GM12878 (cell line): ENCODE measurements around the gene HIVEP2. TPM values are rescaled to one million over a fixed set of nuclear protein-coding genes. Genes with fewer than 3 reads are reported as not detected.

Experiments used
- ATAC-seq: fragments of 200-7000 bp; cut with Tn5 transposase; 3 replicates; pipeline ENCODE4 v1.9.1; 2020; ENCODE audit warnings: mild to moderate bottlenecking, moderate library complexity
- BruUV-seq: library from RNA; stranded (reverse); fragments of 400-500 nt; replicated peaks from 2 replicates; lab custom pipeline; 2021; lab: Mats Ljungman, UMichigan
- CTCF ChIA-PET: fragments of 300-600 bp; sonication (Branson Sonifier 250); formaldehyde crosslinking; extraction: SDS; loops from one replicate; lab custom pipeline; 2021; ENCODE audit warnings: inconsistent platforms; lab: Yijun Ruan, JAX
- POLR2A ChIA-PET: fragments of 350-600 bp; formaldehyde crosslinking; extraction: SDS; loops from one replicate; lab custom pipeline; 2021; ENCODE audit warnings: inconsistent platforms; lab: Charles Lee
- RAD21 ChIA-PET: fragments of 300-600 bp; sonication (Branson Sonifier 250); formaldehyde crosslinking; loops from one replicate; lab custom pipeline; 2023; ENCODE audit warnings: antibody characterized with exemption; ENCODE audit not compliant: unreplicated experiment; lab: Charles Lee
- SMC1A ChIA-PET: fragments of 300-600 bp; sonication (Branson Sonifier 250); formaldehyde crosslinking; loops from one replicate; lab custom pipeline; 2023; ENCODE audit not compliant: unreplicated experiment, uncharacterized antibody; lab: Charles Lee
- DNase-seq: peaks from one replicate; pipeline ENCODE4 v3.0.0-alpha.2; 2011; ENCODE audit warnings: low read depth, low spot score
- FAIRE-seq: peaks from 3 replicates; lab custom pipeline; 2011; peaks lifted over from hg19 to GRCh38; lab: Jason Lieb, UNC
- H2AFZ ChIP-seq: 2 replicates; pipeline ENCODE4 v1.6.0; 2011; ENCODE audit warnings: low read depth, low read length, control low read depth; ENCODE audit not compliant: control insufficient read depth
- H3K27ac ChIP-seq: 2 replicates; pipeline ENCODE4 v1.5.1; 2011; ENCODE audit warnings: control low read depth; ENCODE audit not compliant: control insufficient read depth, insufficient read depth
- H3K27me3 ChIP-seq, 2 experiments: replicated peaks in 1 of 2; 2 replicates each; pipeline versions ENCODE4 v1.6.0 to v1.6.1; 2011; ENCODE audit warnings: low read length in 1 of 2; ENCODE audit not compliant: control insufficient read depth in 2 of 2, insufficient read depth in 2 of 2
- H3K36me3 ChIP-seq, 2 experiments: 2 replicates each; pipeline ENCODE4 v1.5.1; 2011; ENCODE audit warnings: low read length in 1 of 2; ENCODE audit not compliant: control insufficient read depth in 2 of 2, insufficient read depth in 2 of 2
- H3K4me1 ChIP-seq: 2 replicates; pipeline ENCODE4 v1.6.1; 2011; ENCODE audit warnings: mild to moderate bottlenecking, low read length, moderate library complexity, mixed read lengths; ENCODE audit not compliant: control insufficient read depth, insufficient read depth
- H3K4me2 ChIP-seq: 2 replicates; pipeline ENCODE4 v1.6.0; 2011; ENCODE audit warnings: control low read depth; ENCODE audit not compliant: control insufficient read depth, insufficient read depth
- H3K4me3 ChIP-seq: fragments of 200-600 bp; sonication (generic); 2 replicates; pipeline ENCODE4 v1.5.1; 2016
- H3K79me2 ChIP-seq: 2 replicates; pipeline ENCODE4 v1.6.0; 2011; ENCODE audit warnings: low read length; ENCODE audit not compliant: control insufficient read depth, insufficient read depth
- H3K9ac ChIP-seq: 2 replicates; pipeline ENCODE4 v1.8.0; 2011; ENCODE audit warnings: low read length, control low read depth, mixed read lengths; ENCODE audit not compliant: control insufficient read depth, insufficient read depth
- H3K9me3 ChIP-seq: replicated peaks from 3 replicates; pipeline ENCODE4 v1.5.1; 2011; ENCODE audit warnings: mild to moderate bottlenecking, low read length; ENCODE audit not compliant: control insufficient read depth, insufficient read depth
- H4K20me1 ChIP-seq: 2 replicates; pipeline ENCODE4 v1.6.0; 2011; ENCODE audit not compliant: control insufficient read depth, insufficient read depth
- POLR2AphosphoS2 ChIP-seq: IDR thresholded peaks from 2 replicates; pipeline ENCODE4 v1.6.1; 2011; ENCODE audit warnings: low read depth, mild to moderate bottlenecking, low read length, improper control_type of control experiment, moderate library complexity
- TBL1XR1 ChIP-seq: IDR thresholded peaks from 2 replicates; pipeline ENCODE4 v1.6.1; 2012; ENCODE audit warnings: low read depth, low read length, improper control_type of control experiment
- YBX1 ChIP-seq: fragments of 450-650 bp; IDR thresholded peaks from 2 replicates; pipeline ENCODE4 v1.6.1; 2016; ENCODE audit warnings: antibody characterized with exemption
- ZNF274 ChIP-seq: IDR thresholded peaks from one replicate; pipeline ENCODE4 v1.8.0; 2011; ENCODE audit not compliant: insufficient read length, insufficient read depth
- WGBS: methylation state at CpG from one replicate; pipeline ENCODE4 v1.1.6; 2016; ENCODE audit warnings: low lambda C conversion rate; ENCODE audit not compliant: insufficient replicate concordance, insufficient coverage; ENCODE audit errors: missing lambda C conversion rate; 5-methylcytosine and 5-hydroxymethylcytosine counted together
- in situ Hi-C: fragments of 300-500 bp; cut with MboI; formaldehyde crosslinking; loops from 9 replicates; pipeline ENCODE4 v1.14.3; 2018; ENCODE audit warnings: mixed read lengths
- intact Hi-C: fragments of 100-400 bp; cut with micrococcal nuclease; formaldehyde crosslinking; loops from one replicate; pipeline ENCODE4 v1.14.2; 2022; ENCODE audit not compliant: unreplicated experiment
- polyA plus RNA-seq, 11 experiments: library from polyadenylated mRNA; depleted of rRNA in 4 of 11; unstranded in 6 of 11; stranded (reverse) in 5 of 11; fragments of >200 nt; fragmentation: Nextera tagmentation in 4 of 11; fragmentation: Illumina TruSeq in 1 of 11; extraction: Ambion mirVana in 4 of 11; extraction: Trizol in 1 of 11; gene quantifications; 1 replicate in 1 of 11; 2 replicates in 10 of 11; pipeline versions ENCODE4 v1.2.1 to v1.2.3, GENCODE V29; 2011 to 2016; ENCODE audit warnings: inconsistent platforms in 2 of 11, missing spikeins in 2 of 11, low read depth in 1 of 11
- total RNA-seq, 4 experiments: library from RNA; depleted of rRNA in 3 of 4; stranded (reverse); fragments of >200 nt in 3 of 4; fragmentation: Illumina TruSeq in 1 of 4; extraction: Trizol in 1 of 4; gene quantifications; 2 replicates each; pipeline versions ENCODE4 v1.2.1 to v1.2.3, GENCODE V29; 2013 to 2021
- TF ChIP-seq, protein P1 (sequence below): fragments of 450-650 bp; IDR thresholded peaks from 2 replicates; pipeline ENCODE4 v1.6.1; 2016; ENCODE audit warnings: mild to moderate bottlenecking, moderate library complexity, borderline replicate concordance
- TF ChIP-seq, protein P2 (sequence below): fragments of 450-650 bp; conservative IDR thresholded peaks from 2 replicates; pipeline ENCODE4 v1.6.1; 2017; ENCODE audit warnings: mild to moderate bottlenecking, moderate library complexity

HIVEP2 gene
- total and polyA plus RNA-seq, 10 of the 15 experiments (the other 5 are each of a cell fraction or from before 2014, with no cell fraction given): 1.2 to 15.7 (median 10.2) TPM

DNA sequence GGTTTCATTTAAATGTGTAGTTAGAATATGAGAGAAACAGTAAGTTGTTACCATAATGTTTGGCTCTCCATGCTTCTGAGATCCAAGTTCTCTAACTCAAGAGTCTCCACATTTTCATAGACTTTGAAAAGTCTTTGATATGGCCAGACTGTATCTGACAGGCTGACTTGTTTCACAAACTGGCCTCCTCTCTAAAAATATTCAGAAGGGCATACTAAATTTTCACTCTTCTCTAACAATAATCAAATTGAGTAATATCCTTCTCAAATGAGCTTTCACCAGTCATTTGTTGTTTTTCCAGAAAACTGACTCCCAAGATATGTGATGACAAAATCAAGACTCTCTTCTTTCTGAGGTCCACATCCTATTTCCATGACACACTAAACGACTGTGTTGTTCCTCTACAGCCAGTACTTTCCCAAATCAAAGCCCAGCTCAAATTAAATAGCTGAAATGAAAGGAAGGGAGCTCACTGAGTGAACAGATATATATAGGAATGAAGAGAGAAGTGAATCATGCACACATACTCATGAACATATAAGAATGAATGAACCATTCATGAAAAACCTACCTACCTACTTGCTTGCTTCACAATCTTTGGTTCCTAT, 15.1 kb downstream of the HIVEP2 start:
- WGBS: 0% methylated on average over 1 of the region's 1 CpG
- intact Hi-C loops: loop anchor here (5.0 kb wide), 1 partner anchor 238 kb away; no protein-coding TSS in a partner anchor
- Histone ChIP-seq H3K27me3 (no peaks in the 10 kb centered on the region), H3K27ac (peak overlapping the region; percentile 9; the same call in 1 of the 2 replicates), H3K4me2 (peak overlapping the region; percentile 76), H2AFZ (no peak overlapping the region), H3K9ac (no peak overlapping the region), H3K4me1 (peaks cover 24% of the 10 kb centered on the region), H3K36me3 (no peaks in the 10 kb centered on the region; a peak in 1 of 4 replicates), H3K79me2 (peaks cover 92% of the 10 kb centered on the region), H3K4me3 (0 out of 2 replicates have a peak overlapping the region, but pooled peaks have one; percentile 8), H3K9me3 (no peaks in the 10 kb centered on the region), H4K20me1 (no peaks in the 10 kb centered on the region)
- SMC1A ChIA-PET: interaction anchor here (0.6 to 7.2 kb wide), 12 partner anchors 12 to 406 kb away, joined by 3 to 71 read pairs (median 5); no protein-coding TSS in a partner anchor
- FAIRE-seq: no peak
- POLR2A ChIA-PET: interaction anchor here (0.7 to 2.1 kb wide), 7 partner anchors 10 to 118 kb away, joined by 3 to 5 read pairs (median 3); no protein-coding TSS in a partner anchor
- no peak for DNase-seq
- CTCF ChIA-PET: interaction anchor here (0.6 to 2.4 kb wide), 4 partner anchors 9 to 27 kb away, joined by 3 to 21 read pairs (median 4); no protein-coding TSS in a partner anchor
- RAD21 ChIA-PET: interaction anchor here (1.0 to 6.3 kb wide), 10 partner anchors 12 to 102 kb away, joined by 3 to 46 read pairs (median 4); partner anchors contain the start of gene HIVEP2
- no peak; the same call in 2 of the 3 replicates for ATAC-seq
- BruUV-seq: no TSS peak
- TF ChIP-seq, protein P1, sequence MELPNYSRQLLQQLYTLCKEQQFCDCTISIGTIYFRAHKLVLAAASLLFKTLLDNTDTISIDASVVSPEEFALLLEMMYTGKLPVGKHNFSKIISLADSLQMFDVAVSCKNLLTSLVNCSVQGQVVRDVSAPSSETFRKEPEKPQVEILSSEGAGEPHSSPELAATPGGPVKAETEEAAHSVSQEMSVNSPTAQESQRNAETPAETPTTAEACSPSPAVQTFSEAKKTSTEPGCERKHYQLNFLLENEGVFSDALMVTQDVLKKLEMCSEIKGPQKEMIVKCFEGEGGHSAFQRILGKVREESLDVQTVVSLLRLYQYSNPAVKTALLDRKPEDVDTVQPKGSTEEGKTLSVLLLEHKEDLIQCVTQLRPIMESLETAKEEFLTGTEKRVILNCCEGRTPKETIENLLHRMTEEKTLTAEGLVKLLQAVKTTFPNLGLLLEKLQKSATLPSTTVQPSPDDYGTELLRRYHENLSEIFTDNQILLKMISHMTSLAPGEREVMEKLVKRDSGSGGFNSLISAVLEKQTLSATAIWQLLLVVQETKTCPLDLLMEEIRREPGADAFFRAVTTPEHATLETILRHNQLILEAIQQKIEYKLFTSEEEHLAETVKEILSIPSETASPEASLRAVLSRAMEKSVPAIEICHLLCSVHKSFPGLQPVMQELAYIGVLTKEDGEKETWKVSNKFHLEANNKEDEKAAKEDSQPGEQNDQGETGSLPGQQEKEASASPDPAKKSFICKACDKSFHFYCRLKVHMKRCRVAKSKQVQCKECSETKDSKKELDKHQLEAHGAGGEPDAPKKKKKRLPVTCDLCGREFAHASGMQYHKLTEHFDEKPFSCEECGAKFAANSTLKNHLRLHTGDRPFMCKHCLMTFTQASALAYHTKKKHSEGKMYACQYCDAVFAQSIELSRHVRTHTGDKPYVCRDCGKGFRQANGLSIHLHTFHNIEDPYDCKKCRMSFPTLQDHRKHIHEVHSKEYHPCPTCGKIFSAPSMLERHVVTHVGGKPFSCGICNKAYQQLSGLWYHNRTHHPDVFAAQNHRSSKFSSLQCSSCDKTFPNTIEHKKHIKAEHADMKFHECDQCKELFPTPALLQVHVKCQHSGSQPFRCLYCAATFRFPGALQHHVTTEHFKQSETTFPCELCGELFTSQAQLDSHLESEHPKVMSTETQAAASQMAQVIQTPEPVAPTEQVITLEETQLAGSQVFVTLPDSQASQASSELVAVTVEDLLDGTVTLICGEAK: no peak
- TF ChIP-seq, protein P2, sequence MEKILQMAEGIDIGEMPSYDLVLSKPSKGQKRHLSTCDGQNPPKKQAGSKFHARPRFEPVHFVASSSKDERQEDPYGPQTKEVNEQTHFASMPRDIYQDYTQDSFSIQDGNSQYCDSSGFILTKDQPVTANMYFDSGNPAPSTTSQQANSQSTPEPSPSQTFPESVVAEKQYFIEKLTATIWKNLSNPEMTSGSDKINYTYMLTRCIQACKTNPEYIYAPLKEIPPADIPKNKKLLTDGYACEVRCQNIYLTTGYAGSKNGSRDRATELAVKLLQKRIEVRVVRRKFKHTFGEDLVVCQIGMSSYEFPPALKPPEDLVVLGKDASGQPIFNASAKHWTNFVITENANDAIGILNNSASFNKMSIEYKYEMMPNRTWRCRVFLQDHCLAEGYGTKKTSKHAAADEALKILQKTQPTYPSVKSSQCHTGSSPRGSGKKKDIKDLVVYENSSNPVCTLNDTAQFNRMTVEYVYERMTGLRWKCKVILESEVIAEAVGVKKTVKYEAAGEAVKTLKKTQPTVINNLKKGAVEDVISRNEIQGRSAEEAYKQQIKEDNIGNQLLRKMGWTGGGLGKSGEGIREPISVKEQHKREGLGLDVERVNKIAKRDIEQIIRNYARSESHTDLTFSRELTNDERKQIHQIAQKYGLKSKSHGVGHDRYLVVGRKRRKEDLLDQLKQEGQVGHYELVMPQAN: no peak
- TF ChIP-seq TBL1XR1 (no peak), ZNF274 (no peak), YBX1 (no peak), POLR2AphosphoS2 (no peak)
- in situ Hi-C loops: no loop called here
